H1 (cell line): ENCODE measurements around the gene MYO5B. TPM values are rescaled to one million over a fixed set of nuclear protein-coding genes. Genes with fewer than 3 reads are reported as not detected.

Experiments used
- CTCF ChIA-PET: fragments of 300-600 bp; sonication (Branson Sonifier 250); formaldehyde crosslinking; loops from one replicate; lab custom pipeline; 2021; ENCODE audit not compliant: partially characterized antibody; lab: Charles Lee
- POLR2A ChIA-PET: fragments of 300-600 bp; sonication (Branson Sonifier 250); formaldehyde crosslinking; loops from one replicate; lab custom pipeline; 2021; ENCODE audit warnings: inconsistent platforms; ENCODE audit not compliant: partially characterized antibody; lab: Charles Lee
- DNase-seq, 2 experiments: peaks; one replicate each; pipeline versions ENCODE4 v3.0.0 to v3.0.0-alpha.2; 2010 to 2022; ENCODE audit warnings: low spot score in 2 of 2, low read depth in 1 of 2, mixed read lengths in 1 of 2
- FAIRE-seq: peaks from 2 replicates; lab custom pipeline; 2011; peaks lifted over from hg19 to GRCh38; lab: Jason Lieb, UNC
- H2AFZ ChIP-seq: 2 replicates; pipeline ENCODE4 v1.8.1; 2012; ENCODE audit warnings: low read length, inconsistent platforms
- H2AK5ac ChIP-seq: 2 replicates; pipeline ENCODE4 v1.6.1; 2013; ENCODE audit warnings: low read depth, low read length
- H2BK120ac ChIP-seq: replicated peaks from 2 replicates; pipeline ENCODE3; 2013; ENCODE audit warnings: low read depth, low read length, inconsistent platforms
- H2BK12ac ChIP-seq: 2 replicates; pipeline ENCODE4 v1.6.1; 2013; ENCODE audit warnings: low read depth, low read length
- H2BK15ac ChIP-seq: 2 replicates; pipeline ENCODE4 v1.6.1; 2013; ENCODE audit warnings: low read length
- H2BK20ac ChIP-seq: 2 replicates; pipeline ENCODE4 v1.6.1; 2013; ENCODE audit warnings: low read length
- H2BK5ac ChIP-seq: 2 replicates; pipeline ENCODE4 v1.6.1; 2013; ENCODE audit warnings: low read depth, low read length
- H3K14ac ChIP-seq: 2 replicates; pipeline ENCODE4 v1.6.1; 2013; ENCODE audit warnings: inconsistent platforms; ENCODE audit not compliant: insufficient read length
- H3K18ac ChIP-seq: 2 replicates; pipeline ENCODE4 v1.6.1; 2013; ENCODE audit warnings: low read length; ENCODE audit errors: extremely low read depth
- H3K23ac ChIP-seq: 2 replicates; pipeline ENCODE4 v1.6.1; 2013; ENCODE audit warnings: inconsistent platforms; ENCODE audit not compliant: insufficient read length
- H3K23me2 ChIP-seq: 2 replicates; pipeline ENCODE4 v1.6.1; 2013; ENCODE audit warnings: low read depth, low read length
- H3K27ac ChIP-seq: 2 replicates; pipeline ENCODE4 v1.6.1; 2011; ENCODE audit warnings: low read depth, low read length, inconsistent platforms
- H3K27me3 ChIP-seq, 4 experiments: replicated peaks in 1 of 4; 1 replicate in 1 of 4; 2 replicates in 3 of 4; pipeline versions ENCODE4 v1.6.1 to v1.8.1; 2011 to 2013; ENCODE audit warnings: low read length in 3 of 4, mild to moderate bottlenecking in 3 of 4, inconsistent platforms in 2 of 4, mixed read lengths in 2 of 4, moderate library complexity in 1 of 4; ENCODE audit not compliant: control insufficient read depth in 3 of 4, insufficient read depth in 3 of 4; ENCODE audit errors: extremely low read depth in 1 of 4
- H3K36me3 ChIP-seq, 4 experiments: 2 replicates each; pipeline versions ENCODE4 v1.6.1 to v1.8.1; 2011 to 2013; ENCODE audit warnings: mild to moderate bottlenecking in 4 of 4, low read length in 3 of 4, moderate library complexity in 2 of 4, control low read depth in 1 of 4, inconsistent platforms in 1 of 4; ENCODE audit not compliant: insufficient read depth in 4 of 4, control insufficient read depth in 2 of 4
- H3K4ac ChIP-seq: replicated peaks from 2 replicates; pipeline ENCODE3; 2013; ENCODE audit warnings: low read length, low read depth, mixed read lengths, inconsistent platforms; ENCODE audit not compliant: insufficient read length
- H3K4me1 ChIP-seq, 4 experiments: replicated peaks in 1 of 4; 1 replicate in 1 of 4; 2 replicates in 3 of 4; pipeline versions ENCODE4 v1.6.1 to v1.8.1; 2011 to 2013; ENCODE audit warnings: low read length in 3 of 4, inconsistent platforms in 2 of 4, mixed read lengths in 1 of 4; ENCODE audit not compliant: insufficient read depth in 4 of 4, control insufficient read depth in 3 of 4
- H3K4me2 ChIP-seq, 2 experiments: 2 replicates each; pipeline versions ENCODE4 v1.6.1 to v1.8.1; 2011 to 2013; ENCODE audit warnings: low read depth in 2 of 2, low read length in 2 of 2, control low read depth in 1 of 2, inconsistent platforms in 1 of 2, mild to moderate bottlenecking in 1 of 2; ENCODE audit not compliant: insufficient read depth in 1 of 2
- H3K4me3 ChIP-seq, 4 experiments: fragments of 200-600, 300-600 bp in 1 of 4; sonication (generic), shearing (Covaris generic), sonication (Bioruptor Twin) in 1 of 4; 2 replicates each; pipeline versions ENCODE4 v1.5.1 to v1.8.1; 2011 to 2016; ENCODE audit warnings: low read length in 4 of 4, low read depth in 3 of 4, control low read depth in 2 of 4, inconsistent platforms in 2 of 4, mild to moderate bottlenecking in 2 of 4, mixed read lengths in 1 of 4, moderate library complexity in 1 of 4; ENCODE audit not compliant: insufficient read depth in 2 of 4; ENCODE audit errors: extremely low read depth in 1 of 4
- H3K56ac ChIP-seq: replicated peaks from 2 replicates; pipeline ENCODE3; 2013; ENCODE audit warnings: low read depth, mild to moderate bottlenecking, mixed read lengths, low read length, inconsistent platforms; ENCODE audit not compliant: insufficient read length
- H3K79me1 ChIP-seq: 2 replicates; pipeline ENCODE4 v1.6.1; 2013; ENCODE audit warnings: low read depth, low read length, control low read depth
- H3K79me2 ChIP-seq, 2 experiments: 2 replicates each; pipeline versions ENCODE4 v1.6.1 to v1.8.1; 2012 to 2013; ENCODE audit warnings: low read length in 2 of 2, mild to moderate bottlenecking in 2 of 2, inconsistent platforms in 1 of 2; ENCODE audit not compliant: insufficient read depth in 2 of 2, control insufficient read depth in 1 of 2
- H3K9ac ChIP-seq, 4 experiments: replicated peaks in 1 of 4; 1 replicate in 1 of 4; 2 replicates in 3 of 4; pipeline versions ENCODE4 v1.6.1 to v1.8.1; 2011 to 2013; ENCODE audit warnings: low read depth in 3 of 4, low read length in 3 of 4, control low read depth in 2 of 4, mild to moderate bottlenecking in 2 of 4, moderate library complexity in 2 of 4, inconsistent platforms in 1 of 4; ENCODE audit errors: extremely low read depth in 1 of 4
- H3K9me3 ChIP-seq, 2 experiments: 2 replicates each; pipeline versions ENCODE4 v1.6.1 to v1.8.1; 2012 to 2013; ENCODE audit warnings: mild to moderate bottlenecking in 2 of 2, moderate library complexity in 2 of 2, control low read depth in 1 of 2, inconsistent platforms in 1 of 2, low read depth in 1 of 2, low read length in 1 of 2, mixed read lengths in 1 of 2; ENCODE audit not compliant: insufficient read depth in 2 of 2
- H4K20me1 ChIP-seq, 2 experiments: replicated peaks in 1 of 2; 2 replicates each; pipeline versions ENCODE3 to v1.8.1; 2011 to 2013; ENCODE audit warnings: inconsistent platforms in 2 of 2, low read length in 2 of 2, mild to moderate bottlenecking in 1 of 2; ENCODE audit not compliant: insufficient read depth in 2 of 2, control insufficient read depth in 1 of 2
- H4K5ac ChIP-seq: 2 replicates; pipeline ENCODE4 v1.6.1; 2013; ENCODE audit warnings: low read length, low read depth, mixed read lengths, inconsistent platforms; ENCODE audit not compliant: insufficient read length
- H4K8ac ChIP-seq: 2 replicates; pipeline ENCODE4 v1.8.0; 2013; ENCODE audit warnings: mild to moderate bottlenecking, moderate library complexity, low read length, inconsistent platforms; ENCODE audit not compliant: insufficient read depth; ENCODE audit errors: extremely low read depth
- H4K91ac ChIP-seq: replicated peaks from 2 replicates; pipeline ENCODE3; 2013; ENCODE audit warnings: low read length, mixed read lengths, inconsistent platforms; ENCODE audit not compliant: insufficient read length
- ZNF274 ChIP-seq: IDR thresholded peaks from 2 replicates; pipeline ENCODE4 v1.7.0; 2012; ENCODE audit warnings: low read length, borderline replicate concordance; ENCODE audit errors: extremely low read depth
- WGBS, 2 experiments: shearing (Covaris generic) in 1 of 2; methylation state at CpG; one replicate each; pipeline versions ENCODE4 v1.1.6 to v1.1.7; 2013 to 2015; ENCODE audit warnings: low lambda C conversion rate in 2 of 2, mixed read lengths in 2 of 2, inconsistent platforms in 1 of 2, low coverage in 1 of 2, missing lambda C conversion rate in 1 of 2; ENCODE audit not compliant: insufficient replicate concordance in 2 of 2, insufficient coverage in 1 of 2, insufficient read length in 1 of 2; ENCODE audit errors: extremely low coverage in 1 of 2, missing lambda C conversion rate in 1 of 2; 5-methylcytosine and 5-hydroxymethylcytosine counted together
- polyA plus RNA-seq, 7 experiments: library from polyadenylated mRNA; depleted of rRNA in 3 of 7; stranded (reverse) in 5 of 7; unstranded in 2 of 7; fragments of >200 nt in 5 of 7; fragments of 200-250 nt in 2 of 7; gene quantifications; 1 replicate in 5 of 7; 2 replicates in 1 of 7; 4 replicates in 1 of 7; pipeline versions ENCODE4 v1.2.1 to v1.2.3, GENCODE V29; 2011 to 2013; ENCODE audit warnings: missing spikeins in 2 of 7, mixed read lengths in 2 of 7
- total RNA-seq: library from RNA; stranded (reverse); fragmentation: NEBNext Ultra II Directional; extraction: Animal tissue kit (Norgen Biotek cat#: 25700); gene quantifications from 2 replicates; pipeline ENCODE4 v1.2.1, GENCODE V29; 2021

MYO5B gene
- total and polyA plus RNA-seq, 2 of the 8 experiments (the other 6 are each of a cell fraction or from before 2014, with no cell fraction given) = 6.4 to 7.7 TPM

DNA sequence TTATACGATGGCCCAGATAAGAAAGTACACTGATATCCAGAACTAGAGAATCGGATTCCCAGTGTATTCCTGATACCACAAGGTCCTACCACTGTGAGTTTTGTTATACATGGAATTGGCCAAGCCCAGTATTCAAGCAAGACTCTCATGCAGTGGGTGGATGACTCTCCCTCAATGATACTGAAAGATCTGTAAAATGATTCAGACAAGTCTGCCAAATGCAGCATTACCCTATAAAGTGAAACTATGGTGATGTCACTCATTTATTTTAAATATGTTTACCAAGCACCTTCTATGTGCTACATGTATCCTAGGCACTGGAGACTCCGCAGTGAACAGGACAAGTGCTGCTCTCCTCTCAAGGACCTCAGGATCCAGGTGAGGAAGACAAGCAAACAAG is 22.6 kb downstream of the MYO5B start:
- H3K4me2 ChIP-seq = no peak overlapping the region
- H3K4ac ChIP-seq = no peak overlapping the region
- H4K5ac ChIP-seq = no peak overlapping the region
- H3K18ac ChIP-seq = no peak overlapping the region
- no peaks in the 10 kb centered on the region for H3K79me2 ChIP-seq
- no peak overlapping the region for H2BK120ac ChIP-seq
- H3K4me1 ChIP-seq = peaks cover 0 to 2% (median 0%) of the 10 kb centered on the region in 4 experiments; a peak in 1 of 7 replicates
- H3K9me3 ChIP-seq = no peaks in the 10 kb centered on the region
- H2AK5ac ChIP-seq = no peak overlapping the region
- H3K4me3 ChIP-seq = no peak overlapping the region
- no peak for DNase-seq
- POLR2A ChIA-PET = no interaction called here
- H3K23me2 ChIP-seq = no peaks in the 10 kb centered on the region
- no peaks in the 10 kb centered on the region for H4K20me1 ChIP-seq
- H3K23ac ChIP-seq = no peak overlapping the region
- H2BK12ac ChIP-seq = no peak overlapping the region
- H2BK20ac ChIP-seq = no peak overlapping the region
- no peak for FAIRE-seq
- no peaks in the 10 kb centered on the region for H3K27me3 ChIP-seq
- H3K9ac ChIP-seq = no peak overlapping the region
- H3K36me3 ChIP-seq = no peaks in the 10 kb centered on the region
- H3K27ac ChIP-seq = no peak overlapping the region
- no peaks in the 10 kb centered on the region for H3K79me1 ChIP-seq
- no peak overlapping the region for H2AFZ ChIP-seq
- 90% methylated on average over 3 of the region's 3 CpGs; no CpG with 5 or more reads in 1 of the 2 experiments for WGBS, 2 experiments
- no peak overlapping the region for H3K14ac ChIP-seq
- H2BK5ac ChIP-seq = no peak overlapping the region
- H4K8ac ChIP-seq = no peak overlapping the region
- H3K56ac ChIP-seq = no peak overlapping the region
- no peak overlapping the region for H4K91ac ChIP-seq
- H2BK15ac ChIP-seq = no peak overlapping the region
- CTCF ChIA-PET = no interaction called here
- TF ChIP-seq ZNF274 = no peak
